Activated CD4-positive, alpha-beta T cell treated with anti-CD3 and anti-CD28 coated beads, Interleukin-2, Interleukin-4, amounts not matched to agents 100 ng/mL and 50 ng/mL, durations not matched to agents 16 hours and 8 hours (primary cell): ENCODE data around the gene GABRG1.

Experiments used
- DNase-seq: peaks from one replicate; pipeline ENCODE4 v3.0.0-alpha.2; 2020; ENCODE audit warnings: low spot score

GABRG1 gene

DNA sequence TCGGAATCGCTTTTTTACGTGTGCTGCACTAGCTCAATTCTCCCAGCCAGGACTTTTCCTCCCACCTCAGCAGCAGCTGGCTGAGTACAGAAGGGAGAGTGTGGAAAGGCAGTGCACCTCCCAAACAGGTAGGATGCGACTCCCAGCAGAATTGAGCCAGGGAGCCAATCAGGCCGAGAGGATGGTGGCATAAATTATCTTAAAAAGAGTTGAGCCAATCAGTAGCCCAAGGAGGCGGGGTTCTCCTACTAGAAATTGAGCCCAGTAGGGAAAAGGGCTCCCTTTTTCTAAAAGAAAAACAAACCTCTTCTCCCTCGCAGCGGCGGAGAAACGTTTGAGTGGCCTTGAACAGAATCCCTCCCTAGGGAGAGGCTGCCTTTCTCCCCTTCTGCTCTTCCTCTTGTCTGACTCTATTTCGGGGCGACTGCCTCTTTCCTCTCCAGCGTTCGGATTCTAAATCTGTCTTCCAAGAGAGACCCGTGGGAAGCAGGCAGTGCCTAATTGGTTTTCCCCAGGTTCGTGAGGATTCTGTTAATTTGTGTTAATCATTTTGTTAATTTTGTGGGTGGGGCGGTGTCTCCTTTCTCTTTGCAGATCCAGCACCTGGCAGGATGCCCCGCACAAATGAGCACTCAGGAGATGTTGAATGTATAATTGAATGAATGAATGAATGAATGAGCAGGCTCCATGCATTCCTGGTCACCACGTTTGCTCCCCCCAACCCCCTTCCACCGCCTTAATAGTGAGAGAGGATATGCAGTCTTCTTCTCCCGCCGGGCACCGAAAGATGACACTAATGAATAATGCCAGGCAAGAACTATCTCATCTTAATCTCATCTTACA, at the start of gene GABRG1:
TSS of gene GABRG1 (minus strand) at position 142 of the 843 bp plus-strand sequence. CDS start at position 1, 141 bp downstream.
- no peak for DNase-seq

DNA sequence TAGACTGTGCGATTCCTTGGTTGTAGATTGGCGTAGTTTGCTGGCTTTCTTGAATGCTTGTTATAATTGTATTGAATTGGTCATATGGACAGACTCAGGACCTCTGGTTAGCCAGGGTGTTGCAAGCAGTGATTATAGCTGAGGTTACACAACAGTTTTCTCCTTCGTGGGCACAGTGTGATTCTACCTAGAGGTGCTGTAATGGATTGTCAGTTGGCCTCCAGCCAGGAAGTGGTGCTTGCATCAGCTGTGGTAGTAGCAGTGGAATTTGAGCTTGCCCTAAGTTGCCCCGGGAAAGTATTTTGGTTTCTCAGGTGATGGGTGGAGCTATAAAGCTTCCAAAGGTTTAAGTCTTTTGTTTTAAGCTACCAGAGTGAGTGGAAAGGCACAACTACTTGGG, 23.1 kb upstream of the GABRG1 start:
- no peak for DNase-seq

DNA sequence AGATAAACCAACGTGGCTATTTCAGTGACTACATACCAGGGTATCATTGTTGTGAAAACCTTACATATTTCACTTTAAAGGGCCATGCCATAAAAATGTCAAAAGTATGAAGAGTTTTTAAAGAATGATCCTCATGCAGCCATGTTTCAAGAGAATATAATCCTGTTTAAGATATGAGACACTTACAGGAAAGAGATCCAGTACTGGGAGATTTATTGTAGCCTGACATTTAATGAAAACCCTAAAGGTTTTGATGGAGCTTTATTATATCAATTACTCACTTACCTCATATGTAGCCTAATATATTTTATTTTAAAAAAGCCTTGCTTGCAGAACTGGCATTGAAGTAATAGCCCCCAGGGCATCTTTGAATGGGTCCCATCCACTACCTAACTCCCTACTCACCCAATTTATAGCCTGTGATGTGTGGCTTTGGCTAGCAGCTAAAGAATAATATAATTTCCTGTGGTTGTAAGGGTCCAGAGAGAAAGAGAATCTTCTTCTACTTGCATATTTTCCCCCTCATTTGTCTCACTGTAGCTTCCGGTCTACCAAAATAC, 7.7 kb upstream of the GABRG1 start:
- DNase-seq: no peak

DNA sequence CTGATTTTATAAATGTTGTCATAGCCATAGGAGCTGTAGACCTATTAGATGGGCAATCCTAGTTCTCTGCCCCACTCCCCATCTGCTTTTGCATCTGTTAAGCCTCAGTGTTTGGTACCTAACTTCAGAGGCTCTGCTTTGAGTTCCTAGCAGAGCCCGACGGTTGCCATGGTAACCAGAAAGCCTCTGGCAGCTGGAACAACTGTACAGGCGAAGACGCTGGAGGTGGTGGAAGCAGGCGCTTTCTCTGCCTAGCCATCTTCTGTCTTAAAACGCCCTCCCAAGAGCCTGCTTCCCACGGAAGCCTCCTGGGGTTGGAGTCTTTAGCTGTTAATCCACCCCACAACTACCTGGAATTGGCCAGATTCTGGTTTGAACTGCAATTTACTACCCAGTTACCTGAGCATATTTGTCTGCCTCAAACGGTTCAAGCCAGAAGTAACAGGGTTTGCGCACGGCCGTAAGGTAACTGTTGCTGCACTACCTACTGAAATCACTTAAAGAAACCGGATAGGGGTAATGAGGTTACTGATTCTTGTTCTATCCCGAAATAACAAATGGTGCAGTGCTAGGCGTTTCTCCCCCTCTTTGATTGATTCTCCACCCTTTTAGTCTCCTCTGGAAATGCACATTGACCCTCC, 1.0 kb upstream of the GABRG1 start:
- no peak for DNase-seq

DNA sequence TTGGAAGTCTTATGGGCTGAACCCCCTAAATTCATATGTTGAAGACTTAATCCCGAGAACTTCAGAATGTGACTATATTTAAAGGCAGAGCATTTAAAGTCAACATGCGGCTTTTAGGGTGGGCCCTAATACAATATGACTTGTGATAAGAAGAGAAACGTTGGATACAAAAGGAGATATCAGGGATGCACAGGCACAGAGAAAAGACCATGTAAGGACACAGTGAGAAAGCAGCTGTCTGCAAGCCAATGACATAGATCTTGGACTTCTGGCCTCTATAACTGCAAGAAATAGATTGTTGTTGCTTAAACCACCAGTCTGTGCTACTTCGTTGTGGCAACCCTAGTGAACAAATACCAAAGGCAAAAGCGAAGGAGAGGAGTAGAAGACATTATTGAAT, 42.2 kb downstream of the GABRG1 start:
- DNase-seq: no peak

DNA sequence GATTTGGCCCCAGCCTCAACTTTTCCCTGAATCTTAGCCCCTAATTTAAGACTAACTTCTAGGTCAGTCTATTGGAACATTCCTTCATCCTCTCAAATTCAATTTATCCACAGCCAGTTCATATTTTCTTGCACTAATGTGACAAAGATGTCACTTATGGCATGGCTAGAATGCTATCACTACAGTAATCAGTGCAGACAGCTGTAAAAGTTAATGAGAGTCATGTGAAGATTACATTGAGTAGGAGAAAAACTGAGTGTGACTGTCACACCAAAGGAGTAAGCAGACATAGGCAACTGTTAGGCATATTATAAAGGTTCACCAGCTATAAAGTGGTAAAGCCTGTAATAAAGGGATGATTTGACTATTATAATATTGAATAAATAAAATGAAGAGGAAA, 42.6 kb downstream of the GABRG1 start:
- DNase-seq: no peak

DNA sequence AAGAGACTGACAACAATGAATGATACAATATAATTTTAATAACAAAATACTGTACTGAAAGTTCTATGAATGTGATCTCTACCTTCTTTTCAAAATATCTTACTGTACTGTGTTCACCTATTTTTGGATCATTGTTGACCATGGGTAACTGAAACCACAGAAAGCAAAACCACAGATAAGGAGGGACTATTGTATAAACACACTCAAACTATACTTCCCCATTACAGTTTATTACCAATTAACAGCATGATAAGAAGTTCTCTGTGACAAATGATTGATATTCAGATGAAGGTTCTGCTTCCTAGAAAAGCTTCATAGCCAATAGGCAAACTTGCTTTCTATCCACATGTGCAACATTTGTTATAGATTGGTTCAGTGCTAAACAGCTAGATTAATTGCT, 50.1 kb downstream of the GABRG1 start:
- no peak for DNase-seq

DNA sequence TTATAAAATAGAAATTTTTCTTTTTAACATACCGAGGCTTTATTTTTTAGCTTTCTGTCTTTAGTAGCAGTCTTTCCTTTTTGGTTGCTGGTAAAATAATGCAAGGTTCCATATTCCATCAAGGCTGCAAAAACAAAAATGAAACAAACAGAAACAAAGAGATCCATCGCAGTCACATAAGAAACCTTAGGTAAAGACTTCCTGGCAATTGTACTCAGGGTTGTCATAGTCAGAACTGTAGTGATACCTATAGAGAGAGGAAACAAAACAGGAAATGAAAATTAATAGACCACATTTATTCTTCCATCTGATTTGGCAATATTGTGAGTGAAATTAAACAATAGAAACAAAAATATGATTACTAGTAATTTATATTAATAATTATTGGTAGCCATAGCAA, 72.5 kb downstream of the GABRG1 start:
- no peak for DNase-seq

DNA sequence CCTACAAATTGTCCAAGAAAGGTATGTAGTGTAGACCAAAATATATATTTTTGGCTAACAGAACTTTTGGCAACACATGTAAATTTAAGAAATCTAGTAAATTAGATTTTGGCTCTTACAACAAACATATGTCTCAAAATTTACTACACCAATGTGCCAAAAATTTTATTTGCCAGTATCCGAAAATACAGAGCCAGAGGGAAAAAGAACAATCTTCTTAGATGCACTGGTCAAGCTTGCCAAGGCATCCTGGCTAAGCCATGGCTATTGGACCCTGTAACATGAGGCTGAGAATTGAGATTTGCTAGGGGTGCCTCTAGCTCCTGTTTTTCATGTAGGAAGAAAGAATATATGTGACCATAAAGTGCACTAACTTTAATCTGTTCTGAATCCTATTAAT, 91.8 kb downstream of the GABRG1 start:
- no peak for DNase-seq

DNA sequence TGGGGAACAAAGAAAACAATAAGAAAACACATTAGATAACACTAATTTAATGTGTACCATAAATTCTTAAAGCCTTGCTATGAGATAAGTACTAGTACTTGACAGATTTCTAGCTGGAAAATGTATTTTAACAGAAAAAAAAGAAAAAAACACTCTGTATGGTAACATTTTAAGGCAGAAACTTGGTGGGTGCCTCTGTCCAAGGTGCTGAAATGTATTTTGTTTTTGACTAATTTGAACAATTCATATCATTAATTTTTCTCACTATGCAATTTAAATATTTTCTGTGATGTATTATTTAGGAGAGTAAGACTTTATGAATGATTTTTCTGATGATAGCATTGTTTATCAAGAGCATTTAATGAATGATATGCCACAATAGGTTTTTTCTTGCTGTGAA, 107.5 kb downstream of the GABRG1 start:
- DNase-seq: no peak

DNA sequence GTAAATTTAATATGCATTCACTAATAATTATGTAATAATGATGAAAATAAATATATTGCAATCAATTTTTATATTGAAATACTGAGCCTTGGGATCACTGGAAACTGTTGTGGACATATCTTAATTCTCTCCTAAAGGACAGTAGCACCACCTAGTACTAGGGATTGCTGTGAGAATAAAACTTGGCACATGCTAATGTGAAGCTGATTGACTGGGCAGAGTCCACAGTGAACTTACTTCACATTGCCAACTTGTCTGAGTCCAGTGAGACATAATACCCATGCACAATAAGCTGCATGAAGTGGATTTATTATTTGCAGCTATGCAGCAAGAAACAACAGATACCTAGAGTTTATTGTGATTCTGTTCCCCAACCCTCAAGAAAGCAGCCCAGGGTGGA, 131.1 kb downstream of the GABRG1 start:
- DNase-seq: no peak

DNA sequence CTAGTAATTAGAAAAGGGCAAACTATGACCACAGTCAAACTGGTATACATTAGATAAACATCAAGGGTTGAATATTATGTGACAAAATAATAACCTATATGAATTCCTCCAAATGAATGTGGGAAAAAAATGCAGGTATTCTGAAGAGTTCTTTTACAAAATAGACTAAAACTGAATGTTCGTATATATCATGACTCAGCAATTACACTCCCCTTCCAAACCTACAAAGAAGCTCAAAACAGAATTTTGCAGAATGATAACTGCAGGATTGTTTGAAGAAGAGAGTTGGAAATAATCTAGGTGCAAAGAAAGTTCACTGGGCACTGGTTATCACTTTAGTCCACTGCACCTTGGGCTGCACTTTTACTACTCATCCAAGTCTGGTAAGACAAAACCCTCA, 134.1 kb downstream of the GABRG1 start:
- DNase-seq: no peak

DNA sequence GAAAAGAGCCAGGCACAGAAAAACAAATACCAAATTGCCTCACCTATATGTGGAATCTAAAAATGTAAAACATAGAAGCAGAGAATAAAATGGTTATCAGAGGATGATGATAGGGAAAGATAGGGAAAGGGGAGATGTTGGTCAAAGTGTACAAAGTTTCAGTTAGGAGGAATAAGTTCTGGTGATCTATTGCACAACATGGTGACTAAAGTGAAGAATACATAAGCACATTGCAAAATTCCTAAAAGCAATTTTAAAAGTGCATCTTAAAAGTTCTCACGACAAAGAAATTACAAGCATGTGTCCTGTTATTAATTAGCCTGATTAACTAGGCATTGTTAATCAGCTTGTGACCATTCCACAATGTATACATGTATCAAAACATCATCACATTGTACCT, 136.0 kb downstream of the GABRG1 start:
- no peak for DNase-seq
